ENCODE measurements around the gene TESPA1.

GRCh38 chr12:54991991-54992375 lies 7.4 kb upstream of the TESPA1 start:
- TF ChIP-seq, protein P1, sequence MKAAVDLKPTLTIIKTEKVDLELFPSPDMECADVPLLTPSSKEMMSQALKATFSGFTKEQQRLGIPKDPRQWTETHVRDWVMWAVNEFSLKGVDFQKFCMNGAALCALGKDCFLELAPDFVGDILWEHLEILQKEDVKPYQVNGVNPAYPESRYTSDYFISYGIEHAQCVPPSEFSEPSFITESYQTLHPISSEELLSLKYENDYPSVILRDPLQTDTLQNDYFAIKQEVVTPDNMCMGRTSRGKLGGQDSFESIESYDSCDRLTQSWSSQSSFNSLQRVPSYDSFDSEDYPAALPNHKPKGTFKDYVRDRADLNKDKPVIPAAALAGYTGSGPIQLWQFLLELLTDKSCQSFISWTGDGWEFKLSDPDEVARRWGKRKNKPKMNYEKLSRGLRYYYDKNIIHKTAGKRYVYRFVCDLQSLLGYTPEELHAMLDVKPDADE (IDR thresholded peaks at IDR 0.05): no peak
- TF ChIP-seq JUNB (IDR thresholded peaks at IDR 0.05; ENCODE audit: unreplicated experiment): no peak
- TF ChIP-seq, protein P2, sequence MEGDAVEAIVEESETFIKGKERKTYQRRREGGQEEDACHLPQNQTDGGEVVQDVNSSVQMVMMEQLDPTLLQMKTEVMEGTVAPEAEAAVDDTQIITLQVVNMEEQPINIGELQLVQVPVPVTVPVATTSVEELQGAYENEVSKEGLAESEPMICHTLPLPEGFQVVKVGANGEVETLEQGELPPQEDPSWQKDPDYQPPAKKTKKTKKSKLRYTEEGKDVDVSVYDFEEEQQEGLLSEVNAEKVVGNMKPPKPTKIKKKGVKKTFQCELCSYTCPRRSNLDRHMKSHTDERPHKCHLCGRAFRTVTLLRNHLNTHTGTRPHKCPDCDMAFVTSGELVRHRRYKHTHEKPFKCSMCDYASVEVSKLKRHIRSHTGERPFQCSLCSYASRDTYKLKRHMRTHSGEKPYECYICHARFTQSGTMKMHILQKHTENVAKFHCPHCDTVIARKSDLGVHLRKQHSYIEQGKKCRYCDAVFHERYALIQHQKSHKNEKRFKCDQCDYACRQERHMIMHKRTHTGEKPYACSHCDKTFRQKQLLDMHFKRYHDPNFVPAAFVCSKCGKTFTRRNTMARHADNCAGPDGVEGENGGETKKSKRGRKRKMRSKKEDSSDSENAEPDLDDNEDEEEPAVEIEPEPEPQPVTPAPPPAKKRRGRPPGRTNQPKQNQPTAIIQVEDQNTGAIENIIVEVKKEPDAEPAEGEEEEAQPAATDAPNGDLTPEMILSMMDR (conservative IDR thresholded peaks at IDR 0.05; ENCODE audit: low read depth in 2 of 2): no peak
- TF ChIP-seq REST (IDR thresholded peaks at IDR 0.05; ENCODE audit: unreplicated experiment): no peak
- TF ChIP-seq POLR2AphosphoS5 (IDR thresholded peaks at IDR 0.05; ENCODE audit: low read depth): no peak

Measured in GM23338 (cell line).